HG03139 (cell line): ENCODE measurements around the gene TNS3.

Experiments used
- ATAC-seq: cut with Tn5 transposase; IDR thresholded peaks from one replicate; pipeline ENCODE4 v1.9.1; 2021; ENCODE audit not compliant: unreplicated experiment

The TNS3 gene

DNA sequence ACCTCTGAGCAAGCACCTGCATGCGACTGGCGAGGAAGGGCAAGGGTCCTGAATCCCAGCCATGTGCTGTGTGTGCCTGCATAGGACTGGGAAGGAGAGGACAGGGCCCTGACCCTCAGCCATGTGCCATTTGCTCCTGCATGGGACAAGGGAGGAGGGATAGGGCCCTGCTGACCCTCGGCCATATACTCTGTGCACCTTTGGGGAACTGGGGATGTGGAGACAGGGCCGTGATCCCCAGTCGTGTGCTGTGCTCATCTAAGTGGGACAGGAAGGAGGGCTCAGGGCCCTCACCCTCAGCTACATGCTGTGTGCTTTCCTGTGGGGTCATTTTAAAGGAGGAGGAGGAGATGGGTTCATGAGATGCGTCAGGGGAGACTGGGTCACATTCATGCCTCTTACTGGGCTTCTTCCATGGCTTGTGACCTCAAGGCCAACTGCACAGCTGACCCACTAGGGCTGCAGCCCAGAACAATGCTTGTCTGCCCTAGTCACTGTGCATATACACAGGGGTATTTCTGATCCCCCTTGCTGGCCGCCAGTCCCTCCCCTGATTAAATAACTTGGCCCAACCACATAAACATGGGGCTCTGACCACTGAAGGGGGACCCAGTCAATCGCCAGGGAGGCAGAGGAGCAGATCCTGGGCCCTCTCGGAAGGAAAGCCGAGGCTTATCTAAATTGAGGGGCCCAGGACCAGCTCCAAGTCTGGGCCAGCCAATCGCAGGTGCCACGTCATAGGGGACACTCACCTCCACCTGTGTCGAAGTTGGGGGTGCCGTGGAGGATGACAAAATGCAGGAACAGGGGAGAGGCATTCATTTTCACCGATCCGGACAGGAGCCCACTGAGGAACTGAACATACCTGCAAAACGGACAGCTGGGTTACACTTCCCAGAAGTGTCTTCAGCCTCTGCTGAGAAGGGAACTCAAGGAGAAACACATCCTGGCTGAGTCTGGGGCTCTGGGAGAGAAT lies 167.3 kb downstream of the TNS3 start:
- no peak for ATAC-seq

DNA sequence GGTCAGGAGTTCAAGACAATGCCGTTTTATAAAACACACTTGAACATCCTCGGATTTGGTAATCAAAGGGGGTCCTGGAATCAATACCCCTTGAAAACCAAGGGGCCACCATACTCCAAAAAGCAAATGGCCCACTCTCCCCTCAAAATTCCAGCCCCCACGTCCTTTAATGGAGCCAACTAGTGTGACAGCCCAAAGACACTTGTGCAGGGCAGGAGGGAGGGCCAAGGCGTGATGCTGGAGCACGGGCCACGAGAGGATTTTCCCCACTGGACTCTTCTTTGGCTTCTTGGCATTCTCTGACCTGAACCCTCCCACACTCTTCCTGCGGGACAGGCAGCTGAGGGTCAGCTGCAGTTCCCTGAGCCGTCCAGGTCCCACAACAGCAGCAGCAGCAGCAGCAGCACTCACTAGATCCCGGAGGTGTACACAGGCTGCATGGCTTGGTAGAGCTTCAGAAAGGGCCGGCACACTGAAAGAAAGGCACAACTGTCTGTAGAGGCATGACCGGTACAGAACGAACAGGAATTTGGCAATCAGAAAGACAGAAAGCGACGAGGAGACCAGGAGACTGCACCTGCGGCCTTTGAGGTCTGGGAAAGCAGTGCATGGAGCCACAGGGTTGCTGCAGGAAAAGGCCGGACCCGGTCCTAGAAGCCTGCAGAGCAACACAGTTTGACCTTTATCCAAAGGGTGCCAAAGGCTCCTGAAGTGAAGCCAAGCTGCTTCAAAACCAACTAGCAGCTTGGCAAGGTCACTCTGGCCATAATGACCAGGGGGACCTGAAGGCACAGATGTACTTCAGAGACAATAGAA lies 168.2 kb downstream of the TNS3 start:
- ATAC-seq = no peak

DNA sequence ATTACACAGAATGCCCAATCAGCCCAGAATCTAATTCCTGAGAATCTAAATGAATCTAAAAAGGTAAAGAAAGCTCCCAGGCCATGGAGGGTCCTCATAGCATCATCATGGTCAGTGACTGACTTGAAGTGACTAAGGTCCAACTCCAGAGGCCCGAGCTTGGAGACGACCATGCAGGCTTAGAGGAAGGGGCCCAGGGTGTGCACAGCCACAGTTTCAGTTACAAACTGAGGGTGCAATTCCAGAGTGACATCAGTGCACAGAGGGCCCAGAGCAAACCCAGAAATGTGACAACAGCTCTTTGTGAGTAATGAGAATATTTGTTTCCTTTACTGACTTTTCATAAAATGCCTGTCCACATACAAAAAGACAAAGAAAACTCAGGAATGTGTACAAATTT lies 170.0 kb downstream of the TNS3 start:
- no peak for ATAC-seq

DNA sequence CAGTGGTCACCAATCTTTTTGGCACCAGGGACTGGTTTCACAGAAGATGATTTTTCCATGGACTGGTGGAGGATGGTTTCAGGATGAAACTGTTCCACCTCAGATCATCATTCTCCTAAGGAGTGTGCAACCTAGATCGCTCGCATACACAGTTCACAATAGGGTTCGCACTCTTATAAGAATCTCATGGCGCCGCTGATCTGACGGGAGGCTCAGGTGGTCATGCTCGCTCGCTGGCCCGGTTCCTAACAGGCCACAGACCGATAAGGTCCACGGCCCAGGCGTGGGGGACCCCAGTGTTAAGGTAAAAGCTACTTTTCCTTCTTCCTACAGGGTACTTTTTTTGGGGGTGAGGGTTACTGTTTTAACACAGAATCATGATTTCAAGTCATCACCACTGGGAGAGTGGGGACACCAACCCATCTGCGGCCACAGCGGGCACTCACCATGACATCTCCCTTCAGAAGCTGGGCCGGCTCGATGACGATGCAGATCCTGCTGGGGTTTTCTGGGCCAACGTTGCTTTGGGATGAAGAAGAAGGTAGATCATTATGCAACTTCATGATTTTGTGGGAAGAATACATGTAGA lies 170.5 kb downstream of the TNS3 start:
- ATAC-seq = no peak

DNA sequence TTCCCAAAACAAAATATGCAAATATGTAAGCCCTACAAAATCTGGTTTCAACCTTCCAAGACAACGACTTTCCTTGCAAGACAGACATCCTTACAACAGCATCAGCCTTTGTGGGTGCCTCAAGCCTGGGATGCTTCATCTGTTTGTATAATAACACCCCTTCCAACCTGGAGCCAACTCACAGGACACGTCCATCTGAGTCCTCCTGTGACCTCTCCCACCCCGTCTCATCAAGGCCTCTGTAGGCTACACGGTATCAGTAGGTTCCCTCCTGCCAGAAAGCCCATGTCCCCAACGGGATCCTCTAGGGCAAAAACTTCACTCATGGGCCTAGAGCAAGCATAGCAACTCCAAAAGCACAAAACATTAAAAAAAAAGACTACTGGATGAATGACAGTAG lies 173.2 kb downstream of the TNS3 start:
- ATAC-seq = no peak

DNA sequence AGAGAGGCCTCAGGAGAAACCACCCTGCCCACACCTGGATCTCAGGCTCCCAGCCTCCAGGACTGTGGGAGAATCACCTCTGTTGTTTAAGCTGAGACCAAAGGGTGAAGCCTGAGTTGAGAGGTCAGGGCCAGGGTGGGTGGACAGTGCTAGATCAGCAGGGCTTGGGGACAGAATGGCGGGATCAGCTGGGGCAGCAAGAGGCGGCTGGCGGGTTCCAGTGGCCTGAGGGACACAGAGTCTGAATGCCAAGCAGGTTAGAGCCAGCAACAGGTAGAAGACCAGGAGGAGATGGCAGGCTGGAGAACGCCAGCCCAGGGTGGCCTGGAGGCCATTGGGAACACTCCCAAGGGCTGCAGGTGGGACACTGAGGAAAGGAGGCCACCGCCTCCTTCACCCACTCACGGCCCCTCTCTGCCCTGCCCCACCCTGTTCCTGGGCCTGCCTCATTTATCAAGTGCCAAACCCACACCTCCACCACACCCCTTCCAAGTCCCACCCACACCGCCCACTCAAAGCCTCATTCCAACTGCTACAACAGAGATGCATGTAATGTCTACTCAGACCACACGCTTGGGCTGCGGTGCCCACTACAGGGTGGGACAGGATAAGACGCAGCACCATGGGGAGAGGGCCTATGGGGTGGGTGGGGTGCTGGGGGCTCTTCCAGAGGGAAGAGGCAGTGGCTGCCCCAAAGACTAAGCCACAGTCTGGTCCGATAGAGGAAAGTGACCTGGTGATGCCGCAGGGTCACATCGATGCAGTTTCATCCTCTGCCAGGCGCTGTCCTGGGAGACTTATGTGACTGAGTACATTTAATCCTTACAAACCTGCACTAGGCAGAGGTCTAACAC lies 173.9 kb downstream of the TNS3 start:
- ATAC-seq = no peak

DNA sequence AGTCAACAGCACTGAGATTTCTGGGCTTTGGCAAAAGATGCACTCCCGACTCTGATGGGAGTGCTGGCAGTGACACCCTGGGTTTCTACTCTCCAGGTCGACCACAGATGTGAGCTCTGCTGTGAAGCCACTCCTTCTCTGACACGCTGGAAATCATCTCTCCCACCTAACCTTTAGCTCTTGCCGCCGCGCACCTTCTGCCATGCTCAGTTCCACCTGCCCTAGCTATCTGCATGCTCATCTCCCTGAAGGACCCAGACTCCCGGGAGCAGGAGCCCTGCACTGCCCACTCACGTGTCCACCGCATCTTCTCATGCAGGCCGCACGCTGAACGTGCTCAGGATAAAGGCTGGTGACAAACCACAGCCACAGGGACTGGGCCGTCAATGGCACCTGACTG lies 174.8 kb downstream of the TNS3 start:
- no peak for ATAC-seq

DNA sequence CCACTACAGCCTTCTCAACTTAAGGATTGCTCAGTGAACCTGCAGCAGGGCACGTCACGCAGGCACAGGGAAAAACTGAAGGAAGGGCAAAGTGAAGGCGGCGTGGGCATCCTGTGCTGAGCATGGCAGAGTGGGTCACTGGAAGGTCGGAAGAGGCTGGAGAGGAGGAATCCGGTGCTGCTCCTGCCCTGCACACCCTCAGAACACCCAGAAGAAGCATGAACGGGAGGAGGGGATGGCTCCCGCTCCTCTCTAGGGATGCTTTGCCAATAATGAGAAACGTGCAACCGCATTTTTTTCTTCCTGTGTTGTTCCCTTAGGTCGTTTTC lies 175.1 kb downstream of the TNS3 start:
- no peak for ATAC-seq

DNA sequence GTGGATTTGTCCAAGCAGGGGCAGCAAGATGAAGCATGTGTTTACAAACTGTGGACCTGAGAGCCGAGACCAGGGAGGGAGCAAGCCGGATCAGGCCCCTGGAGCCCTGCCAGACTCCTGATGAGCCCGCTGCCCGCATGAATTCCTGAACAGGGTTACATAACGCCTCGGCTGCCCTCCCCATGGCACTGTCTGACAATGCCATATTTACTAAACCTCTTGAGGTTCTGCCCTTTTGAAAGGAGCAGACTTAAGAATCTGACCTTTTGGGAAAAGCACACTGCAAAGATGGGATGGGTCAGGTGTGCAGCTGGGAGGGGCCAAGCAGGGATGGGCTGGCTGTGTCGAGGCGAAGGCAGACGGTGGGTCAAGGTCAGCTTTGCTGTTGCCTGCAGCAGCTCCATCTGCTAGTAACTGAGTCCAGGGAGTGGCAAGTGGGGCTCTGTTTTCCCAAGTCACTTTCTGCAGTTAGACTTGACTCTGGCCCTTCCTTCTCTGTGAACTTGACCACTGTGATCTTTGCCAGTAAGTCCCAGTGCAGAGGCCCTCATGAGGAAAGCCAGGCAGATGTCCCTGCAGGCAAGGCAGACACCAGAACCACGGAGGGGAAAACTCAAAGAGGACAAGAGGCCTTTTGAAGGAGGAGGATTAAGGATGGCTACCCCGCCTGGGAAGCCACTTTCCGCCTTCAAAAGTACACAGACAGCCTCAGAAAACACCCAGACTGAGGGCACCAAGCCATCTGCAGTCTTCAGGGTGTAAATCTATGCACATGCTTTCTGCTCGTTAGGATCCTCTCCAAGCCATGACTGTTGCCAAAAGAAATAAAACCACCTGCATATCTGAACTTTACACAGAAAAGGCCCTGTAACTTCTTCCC lies 175.8 kb downstream of the TNS3 start:
- no peak for ATAC-seq

DNA sequence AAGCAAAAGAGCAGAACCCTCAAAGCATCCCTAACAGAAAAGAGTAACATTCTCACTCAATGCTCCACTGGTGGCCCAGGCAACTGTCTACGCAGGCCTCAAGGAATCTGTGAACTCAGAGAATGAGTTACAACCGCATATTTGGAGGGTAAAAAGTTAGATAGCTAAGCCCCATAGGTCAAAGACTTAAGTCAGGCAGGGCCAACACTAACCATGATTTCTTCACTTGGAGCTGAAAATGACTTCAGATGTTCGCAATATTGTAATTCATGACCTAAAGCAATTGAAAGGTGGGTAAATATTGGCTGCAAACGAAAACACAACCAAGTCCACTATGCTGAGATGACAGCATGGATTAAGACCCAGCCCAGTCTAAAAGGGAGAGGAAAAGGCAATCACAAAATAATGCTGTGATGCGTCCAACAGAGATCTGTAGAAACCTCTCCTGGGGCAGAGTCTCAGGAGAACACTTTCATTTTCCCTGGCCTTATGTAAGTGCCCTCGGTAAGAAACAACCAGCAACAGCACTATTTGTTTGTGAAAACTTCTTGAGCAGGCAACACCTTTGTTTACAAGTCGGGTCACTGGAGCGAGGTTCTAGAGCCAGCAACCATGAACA lies 176.5 kb downstream of the TNS3 start:
- no peak for ATAC-seq

DNA sequence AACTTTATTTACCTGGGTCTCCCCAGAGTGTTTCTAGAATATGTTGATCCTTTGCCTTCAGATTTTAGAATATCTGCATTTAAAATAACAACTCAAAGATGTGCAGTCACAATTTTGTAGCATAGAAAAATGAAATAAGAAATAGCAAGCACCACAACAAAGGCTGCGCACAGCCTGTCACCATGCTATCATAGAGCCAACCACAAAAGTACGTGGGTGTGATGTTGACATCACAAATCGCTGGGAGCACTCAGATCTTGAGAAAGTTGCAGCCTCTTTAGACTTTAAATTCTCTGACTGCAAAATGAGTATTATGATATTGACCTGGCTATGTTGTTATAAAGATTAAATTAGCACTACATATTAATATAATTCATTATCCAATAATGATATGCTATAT lies 177.9 kb downstream of the TNS3 start:
- ATAC-seq = no peak

DNA sequence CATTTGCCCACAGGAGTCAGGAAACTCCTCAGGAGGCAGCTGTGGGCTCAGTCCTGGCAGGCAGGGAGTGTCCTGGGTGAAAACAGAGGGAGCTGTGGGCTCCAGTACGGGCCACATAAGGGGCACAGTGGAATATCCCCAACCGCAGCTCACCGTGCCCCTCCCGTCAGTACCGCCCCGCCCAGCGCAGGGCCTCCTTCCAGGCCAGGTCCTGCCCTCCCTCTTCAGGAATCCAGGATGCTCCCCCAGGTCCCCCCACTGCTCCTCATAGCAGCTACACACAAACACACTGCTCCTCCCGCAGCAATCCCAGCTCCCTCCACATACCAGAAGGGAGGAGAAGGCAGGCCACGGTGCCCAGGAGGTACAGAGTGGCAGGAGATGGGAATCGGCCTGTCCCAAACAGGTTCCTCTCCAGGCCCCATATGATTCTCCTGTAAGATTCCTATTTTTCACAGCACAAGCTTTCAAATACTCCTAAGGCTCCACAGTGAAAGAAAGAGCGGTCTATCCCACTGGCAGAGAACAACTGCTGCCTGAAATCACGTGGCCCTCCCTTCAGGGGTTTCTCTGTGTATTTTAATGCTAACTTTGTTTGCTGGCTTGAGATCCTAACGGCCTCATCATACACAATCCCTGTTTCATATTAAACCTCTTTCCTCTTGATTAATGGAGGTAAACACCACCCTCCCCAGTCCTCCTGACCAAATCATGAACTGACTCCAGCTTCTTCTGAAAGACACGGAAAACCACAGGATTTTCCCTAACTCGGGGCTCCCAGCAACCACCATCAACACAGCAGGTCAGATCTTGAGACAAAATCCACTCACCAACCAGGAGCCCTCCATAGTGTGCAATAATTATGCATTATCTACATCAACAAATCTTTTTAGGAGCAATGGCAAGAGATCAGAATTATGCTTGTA lies 178.7 kb downstream of the TNS3 start:
- ATAC-seq = no peak

DNA sequence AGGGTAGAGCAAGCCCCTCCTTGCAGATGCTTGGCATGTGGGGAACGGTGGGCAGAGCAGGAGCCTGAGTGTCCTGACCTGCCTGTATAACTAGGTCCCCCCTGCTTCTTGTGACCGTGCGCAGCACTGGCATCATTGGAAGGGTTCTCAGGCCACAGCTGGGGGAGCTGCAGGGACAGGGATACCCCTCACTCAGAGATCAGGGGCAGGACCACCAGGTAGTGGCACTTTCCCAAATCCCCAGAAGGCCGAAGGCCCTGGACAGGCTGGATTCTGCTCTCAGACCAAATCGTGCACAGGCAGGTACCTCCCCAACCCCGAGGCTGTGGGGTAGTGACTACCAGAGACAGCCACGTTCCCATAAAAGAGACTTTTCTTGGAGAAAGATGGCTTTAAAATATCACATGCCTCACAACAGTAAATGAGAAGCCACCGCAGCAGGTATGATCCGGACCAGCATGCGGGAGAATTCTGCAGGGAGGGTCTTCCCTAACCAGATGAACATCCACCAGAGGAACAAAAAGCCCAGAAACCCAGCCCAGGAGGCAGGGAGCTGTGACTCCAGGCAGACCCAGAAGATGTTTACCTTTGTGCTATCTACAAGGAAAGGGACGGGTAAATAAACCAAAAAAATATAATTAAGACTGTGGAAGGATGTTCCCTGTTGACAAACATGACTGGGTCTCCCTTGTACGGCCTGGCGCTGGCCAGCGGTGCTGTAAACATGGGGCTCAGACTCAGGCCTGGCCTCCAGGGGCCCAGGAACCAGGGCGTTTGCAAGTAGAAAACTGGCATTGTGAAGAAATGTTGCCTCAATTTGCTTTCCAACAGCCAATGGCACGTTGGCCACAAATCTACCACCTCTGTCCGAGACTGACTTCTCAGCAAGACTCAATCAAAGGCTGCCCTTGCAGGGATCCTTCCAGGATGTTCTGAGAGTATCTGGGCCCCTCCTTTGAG lies 180.0 kb downstream of the TNS3 start:
- ATAC-seq = no peak

DNA sequence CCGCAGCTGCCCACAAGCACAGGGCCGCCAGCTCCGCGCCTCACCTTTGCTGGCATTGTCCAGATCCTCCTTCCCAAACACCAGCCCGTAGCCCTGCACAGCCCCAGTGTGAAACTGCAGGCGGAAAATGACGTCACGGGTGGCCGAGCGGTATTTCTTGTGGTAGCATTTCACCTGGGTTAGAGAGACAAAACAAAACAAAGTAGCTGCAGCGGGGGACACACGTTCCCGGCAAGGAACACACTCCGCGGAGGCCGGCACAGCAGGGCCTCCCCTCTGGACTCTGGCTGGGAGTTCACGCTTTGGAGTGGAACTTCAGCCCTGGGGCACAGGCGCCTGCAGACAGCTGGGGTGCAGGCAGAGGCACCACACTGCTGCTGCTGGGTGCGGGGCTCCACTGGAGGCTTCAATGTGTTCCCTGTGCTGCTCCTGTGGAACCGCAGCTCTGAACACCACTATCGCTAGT lies 181.1 kb downstream of the TNS3 start:
- ATAC-seq = no peak

DNA sequence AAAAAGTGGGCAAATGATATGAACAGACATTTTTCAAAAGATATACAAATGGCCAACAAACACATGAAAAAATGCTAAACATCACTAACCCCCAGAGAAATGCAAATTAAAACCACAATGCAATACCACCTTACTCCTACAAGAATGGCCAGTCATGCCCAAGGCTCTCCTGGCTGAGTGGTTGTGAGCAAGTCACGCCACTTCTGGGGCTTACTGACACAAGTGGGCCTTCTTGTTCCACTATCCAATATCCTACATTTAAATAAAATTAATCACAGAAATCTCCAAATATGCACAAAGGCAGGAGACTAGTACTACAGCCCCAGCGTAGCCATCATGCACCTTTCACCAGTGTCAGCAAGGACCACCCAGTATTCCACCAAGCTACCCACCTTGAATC lies 181.9 kb downstream of the TNS3 start:
- no peak for ATAC-seq

DNA sequence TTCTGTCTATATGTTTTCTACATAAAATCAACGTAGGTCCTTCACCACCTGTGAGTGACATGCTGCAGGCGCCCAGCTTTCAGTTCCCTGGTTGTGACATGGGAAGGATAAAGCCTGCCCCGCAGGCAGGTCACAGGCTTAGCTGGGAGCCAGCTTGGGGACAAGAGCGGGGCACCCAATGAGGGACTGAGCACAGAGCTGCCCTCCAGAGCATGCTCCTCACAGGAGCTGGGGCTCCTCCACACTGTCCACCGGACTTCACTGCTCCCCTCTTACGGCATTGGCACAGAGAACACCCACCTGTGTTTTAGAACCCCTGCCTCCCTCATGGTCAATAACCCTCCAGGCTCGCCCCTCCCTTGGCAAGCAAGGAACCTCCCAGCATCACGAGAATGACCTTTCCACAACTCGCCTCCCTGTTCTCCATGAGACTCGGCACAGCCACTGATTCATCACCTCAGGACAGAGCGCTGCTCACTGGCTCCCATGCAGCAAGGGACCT lies 187.1 kb downstream of the TNS3 start:
- ATAC-seq = no peak

DNA sequence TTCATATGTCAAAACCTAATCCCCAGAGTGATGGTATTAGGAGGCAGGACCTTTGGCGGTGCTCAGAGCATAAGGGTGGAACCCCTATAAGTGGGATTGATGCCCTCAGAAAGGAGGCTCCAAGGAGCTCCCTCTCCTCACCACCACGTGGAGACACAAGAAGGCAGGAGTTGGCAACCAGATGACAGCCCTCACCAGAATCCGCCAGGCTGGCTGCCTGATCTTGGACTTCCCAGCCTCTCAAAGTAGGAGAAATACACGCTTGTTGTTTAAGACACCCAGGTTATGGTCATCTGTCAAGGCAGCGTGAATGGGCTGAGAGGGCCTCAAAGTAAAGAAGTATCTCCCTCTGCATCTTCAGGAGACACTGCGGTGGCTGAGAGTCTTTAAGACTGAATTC lies 187.7 kb downstream of the TNS3 start:
- no peak for ATAC-seq
